B cell (primary cell): ENCODE results near the gene SLC12A7. TPM values are rescaled to one million over a fixed set of nuclear protein-coding genes. Genes with fewer than 3 reads are reported as not detected.
A peak's percentile ranks its signal among the peaks of the same experiment; 100 is the strongest.
"Not testable (repeated sequence)": the region's sequence is repeated elsewhere in the genome, so short reads cannot be mapped to it uniquely, and the experiment has no call there.

Experiments used
- ATAC-seq: fragments of 200-7000 bp; cut with Tn5 transposase; one replicate; pipeline ENCODE4 v1.10.0; 2021; ENCODE audit warnings: low read depth, mild to moderate bottlenecking, moderate number of reproducible peaks, moderate library complexity
- CTCF ChIA-PET: fragments of 350-600 bp; sonication (Branson Sonifier 250); formaldehyde crosslinking; loops from one replicate; lab custom pipeline; 2021; ENCODE audit warnings: antibody characterized with exemption, inconsistent platforms; lab: Charles Lee
- POLR2A ChIA-PET: fragments of 350-600 bp; sonication (Branson Sonifier 250); formaldehyde crosslinking; loops from one replicate; lab custom pipeline; 2021; ENCODE audit warnings: antibody characterized with exemption; lab: Charles Lee
- DNase-seq: peaks from one replicate; pipeline ENCODE4 v3.0.0; 2013
- H2AFZ ChIP-seq: 2 replicates; pipeline ENCODE4 v1.6.1; 2012; ENCODE audit warnings: mild to moderate bottlenecking, low read depth, low read length; ENCODE audit not compliant: insufficient read depth, poor library complexity, severe bottlenecking
- H3K27ac ChIP-seq, 2 donors: 1 replicate in 1 of 2; 2 replicates in 1 of 2; pipeline ENCODE4 v1.5.1; 2012 to 2013; ENCODE audit warnings: low read length in 2 of 2, mild to moderate bottlenecking in 2 of 2, moderate library complexity in 1 of 2
- H3K27me3 ChIP-seq, 4 experiments: fragments of 200-600 bp in 1 of 4; sonication (generic) in 1 of 4; replicated peaks in 1 of 4; 1 replicate in 2 of 4; 2 replicates in 2 of 4; pipeline versions ENCODE4 v1.6.1 to v1.7.0; 2013 to 2016; ENCODE audit warnings: low read length in 3 of 4, mild to moderate bottlenecking in 2 of 4, mixed read lengths in 1 of 4, moderate library complexity in 1 of 4; ENCODE audit not compliant: insufficient read depth in 4 of 4, control insufficient read depth in 3 of 4; ENCODE audit errors: control extremely low read depth in 1 of 4
- H3K36me3 ChIP-seq, 2 experiments: replicated peaks in 1 of 2; 1 replicate in 1 of 2; 2 replicates in 1 of 2; pipeline versions ENCODE4 v1.6.1 to v1.7.1; 2013; ENCODE audit warnings: low read length in 1 of 2; ENCODE audit not compliant: insufficient read depth in 2 of 2, control insufficient read depth in 1 of 2; ENCODE audit errors: control extremely low read depth in 1 of 2, extremely low read depth in 1 of 2
- H3K4me1 ChIP-seq, 2 donors: fragments of 200-600 bp in 1 of 2; sonication (generic) in 1 of 2; 1 replicate in 1 of 2; 2 replicates in 1 of 2; pipeline versions ENCODE4 v1.5.1 to v1.6.1; 2013 to 2017; ENCODE audit warnings: low read length in 2 of 2; ENCODE audit not compliant: control insufficient read depth in 2 of 2, insufficient read depth in 2 of 2
- H3K4me2 ChIP-seq: replicated peaks from 2 replicates; pipeline ENCODE3; 2012; ENCODE audit warnings: mild to moderate bottlenecking, low read depth, low read length; ENCODE audit not compliant: poor library complexity, severe bottlenecking
- H3K4me3 ChIP-seq, 5 experiments: fragments of 200-600 bp in 1 of 5; sonication (generic) in 1 of 5; 1 replicate in 3 of 5; 2 replicates in 2 of 5; pipeline versions ENCODE4 v1.5.1 to v1.7.0; 2011 to 2016; ENCODE audit warnings: low read length in 4 of 5, mild to moderate bottlenecking in 4 of 5, low read depth in 2 of 5, control low read depth in 1 of 5, moderate library complexity in 1 of 5; ENCODE audit not compliant: insufficient read depth in 1 of 5; ENCODE audit errors: control extremely low read depth in 1 of 5, extremely low read depth in 1 of 5
- H3K79me2 ChIP-seq: fragments of 200-600 bp; sonication (generic); one replicate; pipeline ENCODE4 v1.6.0; 2016; ENCODE audit warnings: low read length; ENCODE audit not compliant: control insufficient read depth, insufficient read depth
- H3K9ac ChIP-seq: fragments of 200-600 bp; sonication (generic); 2 replicates; pipeline ENCODE4 v1.6.1; 2017; ENCODE audit warnings: mild to moderate bottlenecking, low read length, moderate library complexity
- H3K9me3 ChIP-seq, 3 donors: one replicate each; pipeline versions ENCODE4 v1.6.1 to v1.7.1; 2013; ENCODE audit warnings: low read length in 2 of 3; ENCODE audit not compliant: control insufficient read depth in 2 of 3, insufficient read depth in 1 of 3; ENCODE audit errors: control extremely low read depth in 1 of 3
- H4K20me1 ChIP-seq: 2 replicates; pipeline ENCODE4 v1.6.0; 2012; ENCODE audit warnings: mild to moderate bottlenecking, low read length; ENCODE audit not compliant: insufficient read depth, control insufficient read depth, poor library complexity, severe bottlenecking
- H3K27ac Mint-ChIP-seq: one replicate; pipeline ENCODE4 v1.8.0; 2021; ENCODE audit warnings: mixed read lengths
- H3K27me3 Mint-ChIP-seq: one replicate; pipeline ENCODE4 v1.8.0; 2021; ENCODE audit warnings: mixed read lengths
- H3K4me1 Mint-ChIP-seq: one replicate; pipeline ENCODE4 v1.8.0; 2021; ENCODE audit warnings: mixed read lengths
- H3K4me3 Mint-ChIP-seq: one replicate; pipeline ENCODE4 v1.8.0; 2021; ENCODE audit warnings: mixed read lengths
- H3K9me3 Mint-ChIP-seq: one replicate; pipeline ENCODE4 v1.8.0; 2022; ENCODE audit warnings: mixed read lengths; ENCODE audit not compliant: insufficient read depth
- CTCF ChIP-seq: fragments of 200-600 bp; IDR thresholded peaks from one replicate; pipeline ENCODE4 v1.8.0; 2022; ENCODE audit warnings: antibody characterized with exemption, mild to moderate bottlenecking
- EZH2 ChIP-seq: IDR thresholded peaks from 2 replicates; pipeline ENCODE4 v1.6.1; 2012; ENCODE audit warnings: borderline replicate concordance, low read depth, mild to moderate bottlenecking, moderate library complexity, low read length; ENCODE audit not compliant: insufficient read depth, poor library complexity, severe bottlenecking
- WGBS: methylation state at CpG from one replicate; pipeline ENCODE4 v1.1.5; 2013; ENCODE audit warnings: missing lambda C conversion rate; ENCODE audit not compliant: insufficient coverage; 5-methylcytosine and 5-hydroxymethylcytosine counted together
- intact Hi-C: fragments of 100-400 bp; cut with micrococcal nuclease; formaldehyde crosslinking; loops from one replicate; pipeline ENCODE4 v1.10.0; 2022
- polyA plus RNA-seq: library from polyadenylated mRNA; depleted of rRNA; stranded (reverse); fragments of >200 nt; gene quantifications from 2 replicates; pipeline ENCODE4 v1.2.3, GENCODE V29; 2012
- total RNA-seq, 2 donors: library from RNA; stranded (reverse); fragments of 120-200 nt in 1 of 2; gene quantifications; 1 replicate in 1 of 2; 2 replicates in 1 of 2; pipeline versions ENCODE4 v1.2.3 to v1.2.4, GENCODE V29; 2013 to 2022

Gene SLC12A7
- total and polyA plus RNA-seq, 2 donors (not counting 1 experiment from before 2014, with no cell fraction given), result 25.5 to 34.4 TPM

DNA sequence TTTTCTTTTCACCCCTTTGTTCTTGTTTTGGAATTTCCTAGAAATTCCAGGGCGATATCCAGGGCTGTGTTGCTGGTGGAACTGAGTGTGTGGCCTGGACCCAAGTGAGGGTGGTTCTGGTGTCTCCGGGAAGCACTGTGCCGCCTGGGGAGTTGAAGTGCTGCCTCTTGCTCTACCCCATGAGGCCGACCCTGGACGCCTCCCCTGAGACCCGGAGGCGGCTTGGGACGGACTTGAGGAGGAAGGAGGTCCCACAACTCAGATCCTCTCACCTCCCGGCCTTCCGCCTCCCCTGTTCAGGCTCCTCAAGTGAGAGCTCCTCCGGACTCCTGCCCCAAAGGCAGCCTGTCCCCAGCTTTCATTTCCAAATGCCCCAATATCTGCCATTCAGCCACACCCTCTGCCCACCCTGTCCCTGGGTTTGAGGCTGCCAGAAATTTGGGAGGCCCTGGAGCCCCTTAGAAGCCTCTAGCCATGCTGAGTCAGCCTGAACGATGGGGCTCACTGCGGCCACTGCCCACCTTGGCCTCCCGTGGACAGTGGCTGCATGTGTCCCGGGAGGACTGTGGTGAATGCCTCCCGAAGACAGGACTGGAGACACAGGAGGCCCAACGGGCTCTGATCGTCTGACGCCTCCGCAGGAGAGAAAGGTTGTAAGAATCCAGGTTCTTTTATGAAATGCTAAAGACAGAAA lies 46.9 kb upstream of the SLC12A7 start:
- 83% methylated on average over 15 of the region's 20 CpGs for WGBS
- Mint-ChIP-seq H3K4me1 (peaks cover 24% of the 10 kb centered on the region), H3K4me3 (no peak overlapping the region), H3K27ac (no peak overlapping the region), H3K9me3 (peaks cover 3% of the 10 kb centered on the region), H3K27me3 (peaks cover 24% of the 10 kb centered on the region)
- H2AFZ ChIP-seq, result no peak overlapping the region
- H3K27me3 ChIP-seq, result peaks cover 0 to 32% (median 10%) of the 10 kb centered on the region in 4 experiments
- POLR2A ChIA-PET, result interaction anchor here (0.6 kb wide), 1 partner anchor 152 kb away, joined by 4 read pairs; no protein-coding TSS in a partner anchor
- DNase-seq (no peak), ATAC-seq (no peak)
- no peak overlapping the region for H3K9ac ChIP-seq
- H3K9me3 ChIP-seq, result peaks cover 0 to 17% (median 0%) of the 10 kb centered on the region in 3 donors
- peaks cover 23 to 30% of the 10 kb centered on the region in 2 donors for H3K4me1 ChIP-seq
- no peaks in the 10 kb centered on the region for H4K20me1 ChIP-seq
- no peak overlapping the region for H3K4me2 ChIP-seq
- no peak overlapping the region for H3K27ac ChIP-seq
- H3K36me3 ChIP-seq, result no peaks in the 10 kb centered on the region
- no peak overlapping the region for H3K4me3 ChIP-seq
- no peaks in the 10 kb centered on the region for H3K79me2 ChIP-seq
- CTCF ChIA-PET, result no interaction called here
- TF ChIP-seq EZH2 (no peak), CTCF (no peak)
- intact Hi-C loops, result no loop called here

DNA sequence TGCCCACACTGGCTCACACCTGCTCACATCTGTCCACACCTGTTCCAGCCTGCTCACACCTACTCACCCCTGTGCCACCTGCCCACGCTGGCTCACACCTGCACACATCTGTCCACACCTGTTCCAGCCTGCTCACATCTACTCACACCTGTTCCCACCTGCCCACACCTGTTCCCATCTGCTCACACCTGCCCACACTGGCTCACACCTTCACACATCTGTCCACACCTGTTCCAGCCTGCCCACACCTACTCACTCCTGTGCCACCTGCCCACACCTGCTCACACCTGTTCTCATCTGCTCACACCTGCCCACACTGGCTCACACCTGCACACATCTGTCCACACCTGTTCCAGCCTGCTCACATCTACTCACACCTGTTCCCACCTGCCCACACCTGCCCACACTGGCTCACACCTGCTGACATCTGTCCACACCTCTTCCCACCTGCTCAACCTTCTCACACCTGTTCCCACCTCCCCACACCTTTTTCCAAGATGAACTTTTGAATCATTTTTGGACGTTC lies 45.7 kb upstream of the SLC12A7 start:
- H3K4me2 ChIP-seq, ATAC-seq, POLR2A ChIA-PET, H4K20me1 ChIP-seq, H3K36me3 ChIP-seq, H3K79me2 ChIP-seq, H3K9me3 Mint-ChIP-seq, intact Hi-C loops, H3K9ac ChIP-seq, H2AFZ ChIP-seq, H3K27ac ChIP-seq, H3K4me3 ChIP-seq, DNase-seq, CTCF ChIA-PET: not testable (repeated sequence)
- 93% methylated on average over 1 of the region's 2 CpGs for WGBS
- Mint-ChIP-seq H3K4me3 (peak overlapping the region; percentile 27), H3K27ac (peak overlapping the region; percentile 27), H3K4me1 (peaks cover 32% of the 10 kb centered on the region), H3K27me3 (peaks cover 28% of the 10 kb centered on the region)
- Histone ChIP-seq H3K4me1 (peaks cover 30 to 36% of the 10 kb centered on the region in 2 donors), H3K27me3 (peaks cover 0 to 33% (median 10%) of the 10 kb centered on the region in 4 experiments), H3K9me3 (peaks cover 0 to 20% (median 0%) of the 10 kb centered on the region in 3 donors)
